HG03175 (cell line): Measurements from ENCODE around the gene VGF.
"Not testable (repeated sequence)": the region's sequence is repeated elsewhere in the genome, so short reads cannot be mapped to it uniquely, and the experiment has no call there.

Source experiments
- ATAC-seq: cut with Tn5 transposase; IDR thresholded peaks from one replicate; pipeline ENCODE4 v1.9.1; 2021; ENCODE audit warnings: mild to moderate bottlenecking, moderate library complexity; ENCODE audit not compliant: unreplicated experiment

The VGF gene

DNA sequence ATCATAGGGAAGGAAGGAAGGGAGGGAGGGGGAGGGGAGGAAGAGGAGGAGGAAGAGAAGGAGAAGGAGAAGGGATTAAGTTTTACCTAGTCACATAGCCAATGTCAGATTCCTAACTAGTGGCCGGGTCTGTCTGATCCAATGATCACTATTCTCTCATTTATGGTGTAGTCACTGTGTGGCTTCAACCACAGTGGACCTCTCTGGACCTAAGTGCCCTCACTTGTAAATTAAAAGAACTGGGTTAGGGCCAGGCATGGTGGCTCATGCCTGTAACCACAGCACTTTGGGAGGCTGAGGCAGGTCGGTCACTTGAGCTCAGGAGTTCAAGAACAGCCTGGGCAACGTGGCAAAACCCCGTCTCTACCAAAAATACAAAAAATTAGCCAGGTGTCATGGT lies 45.1 kb downstream of the VGF start:
- no peak for ATAC-seq

DNA sequence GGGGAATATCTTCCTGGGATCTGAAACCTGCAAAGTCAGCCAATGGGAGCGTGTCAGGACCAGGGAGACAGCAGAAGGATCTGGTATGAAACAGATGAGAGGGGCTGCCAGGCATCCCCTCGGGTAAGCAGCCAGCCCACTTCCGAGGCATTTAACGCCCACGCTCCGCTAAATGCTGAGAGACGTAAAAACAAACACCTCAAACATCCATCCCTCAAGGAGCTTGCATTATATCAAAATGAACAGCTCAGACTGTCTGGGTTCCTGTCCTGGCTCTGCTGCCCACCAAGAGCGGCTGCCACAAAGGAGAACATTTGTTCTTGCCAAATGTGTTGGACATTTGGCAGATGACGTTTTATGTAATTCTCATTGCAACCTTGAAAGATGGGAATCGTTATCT lies 45.5 kb downstream of the VGF start:
- ATAC-seq, result no peak

- ATAC-seq, result no peak
Observed at GRCh38 chr7:101118856-101119255, 46.5 kb downstream of the VGF start.

DNA sequence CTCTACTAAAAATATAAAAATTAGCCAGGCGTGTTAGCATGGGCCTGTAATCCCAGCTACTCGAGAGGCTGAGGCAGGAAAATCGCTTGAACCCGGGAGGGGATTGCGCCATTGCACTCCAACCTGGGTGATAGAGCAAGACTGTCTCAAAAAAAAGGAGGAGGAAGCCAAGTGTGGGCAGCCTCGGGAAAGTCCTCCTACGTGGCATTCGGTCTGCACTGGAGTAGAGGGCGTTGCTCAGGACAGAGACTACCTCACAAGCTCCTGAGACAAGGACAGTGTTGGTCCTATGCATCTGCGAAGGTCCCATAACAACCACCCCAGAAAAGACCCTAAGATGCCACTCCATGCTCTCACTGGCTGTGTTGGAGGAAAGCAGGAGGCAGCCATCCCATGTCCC lies 48.5 kb downstream of the VGF start:
- no peak for ATAC-seq

- no peak for ATAC-seq
Observed at GRCh38 chr7:101115215-101115614, 50.2 kb downstream of the VGF start.

DNA sequence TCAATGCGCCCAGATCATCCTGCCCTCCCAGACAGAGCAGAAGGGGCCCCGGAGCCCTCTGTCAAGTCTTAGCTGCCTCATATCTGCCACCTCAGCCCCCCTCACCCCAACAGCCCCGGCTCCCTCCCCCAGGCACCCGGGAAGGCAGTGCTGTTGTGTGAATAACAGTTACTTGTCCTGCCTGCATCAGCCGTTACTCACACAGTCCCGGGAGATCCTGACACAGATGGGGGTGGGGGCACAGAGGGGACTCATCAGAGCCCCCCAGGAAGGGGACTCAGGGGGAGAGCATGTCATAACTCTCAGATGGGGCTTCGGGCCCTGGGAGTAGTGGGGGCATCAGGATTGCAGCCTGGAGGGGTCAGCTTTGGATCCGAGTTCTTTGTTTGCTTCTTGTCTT lies 50.9 kb downstream of the VGF start:
- ATAC-seq, result no peak

GRCh38 chr7:101113836-101114235 lies 51.5 kb downstream of the VGF start:
- ATAC-seq, result no peak

- ATAC-seq, result not testable (repeated sequence)
Observed at GRCh38 chr7:101113140-101113539, 52.2 kb downstream of the VGF start.
